ENCODE data around the gene NPAS3.

The NPAS3 gene

GRCh38 chr14:33404964-33405574 is 466.4 kb downstream of the NPAS3 start:
- DNase-seq (no peak), ATAC-seq (replicated peaks) (no peak)
- Mint-ChIP-seq H3K4me3 (no peak overlapping the region), H3K4me1 (ENCODE audit: low read depth in 2 of 2) (no peaks in the 10 kb centered on the region), H3K27me3 (no peaks in the 10 kb centered on the region), H3K36me3 (ENCODE audit: insufficient read depth) (no peaks in the 10 kb centered on the region), H3K27ac (no peak overlapping the region), H3K9me3 (peaks cover 0 to 7% of the 10 kb centered on the region in 2 donors)

GRCh38 chr14:33406766-33407165 is 468.1 kb downstream of the NPAS3 start:
- H3K4me3 Mint-ChIP-seq, result no peak overlapping the region
- no peaks in the 10 kb centered on the region for H3K27me3 Mint-ChIP-seq
- peaks cover 2 to 7% of the 10 kb centered on the region in 2 donors for H3K9me3 Mint-ChIP-seq
- no peaks in the 10 kb centered on the region for H3K36me3 Mint-ChIP-seq (ENCODE audit: insufficient read depth)
- H3K4me1 Mint-ChIP-seq (ENCODE audit: low read depth in 2 of 2), result no peaks in the 10 kb centered on the region
- H3K27ac Mint-ChIP-seq, result no peak overlapping the region
- no peak for DNase-seq
- no peak for ATAC-seq (replicated peaks)

GRCh38 chr14:33408291-33408690 is 469.6 kb downstream of the NPAS3 start:
- Mint-ChIP-seq H3K9me3 (peaks cover 2 to 7% of the 10 kb centered on the region in 2 donors), H3K4me1 (ENCODE audit: low read depth in 2 of 2) (no peaks in the 10 kb centered on the region), H3K36me3 (ENCODE audit: insufficient read depth) (no peaks in the 10 kb centered on the region), H3K27me3 (no peaks in the 10 kb centered on the region), H3K27ac (no peak overlapping the region), H3K4me3 (no peak overlapping the region)
- DNase-seq (no peak), ATAC-seq (replicated peaks) (no peak)

DNA sequence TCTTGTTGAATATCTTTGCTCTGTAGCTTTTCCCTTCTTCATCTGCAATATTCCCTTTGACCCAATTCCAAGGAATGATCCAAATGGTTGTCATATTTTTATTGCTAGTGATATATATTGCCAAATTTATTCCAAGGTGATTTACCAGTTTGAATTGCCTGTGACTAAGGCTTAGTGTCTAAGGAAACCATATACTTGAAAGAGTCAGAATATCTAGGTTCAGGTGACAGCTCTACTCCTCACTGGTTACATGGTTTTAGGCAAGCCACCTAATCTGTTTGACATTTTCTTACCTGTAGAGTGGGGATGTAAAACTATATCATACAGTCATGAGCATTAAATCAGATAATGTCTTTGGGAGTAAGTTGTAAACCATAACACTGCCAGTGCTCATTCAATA is 473.8 kb downstream of the NPAS3 start:
- no peak overlapping the region for H3K4me3 Mint-ChIP-seq
- peaks cover 0 to 2% of the 10 kb centered on the region in 2 donors for H3K9me3 Mint-ChIP-seq
- no peaks in the 10 kb centered on the region for H3K4me1 Mint-ChIP-seq (ENCODE audit: low read depth in 2 of 2)
- no peaks in the 10 kb centered on the region for H3K36me3 Mint-ChIP-seq (ENCODE audit: insufficient read depth)
- DNase-seq, result no peak
- no peak for ATAC-seq (replicated peaks)
- H3K27ac Mint-ChIP-seq, result no peak overlapping the region
- H3K27me3 Mint-ChIP-seq, result no peaks in the 10 kb centered on the region

GRCh38 chr14:33413381-33413780 is 474.7 kb downstream of the NPAS3 start:
- no peak overlapping the region for H3K4me3 Mint-ChIP-seq
- no peak for ATAC-seq (replicated peaks)

DNA sequence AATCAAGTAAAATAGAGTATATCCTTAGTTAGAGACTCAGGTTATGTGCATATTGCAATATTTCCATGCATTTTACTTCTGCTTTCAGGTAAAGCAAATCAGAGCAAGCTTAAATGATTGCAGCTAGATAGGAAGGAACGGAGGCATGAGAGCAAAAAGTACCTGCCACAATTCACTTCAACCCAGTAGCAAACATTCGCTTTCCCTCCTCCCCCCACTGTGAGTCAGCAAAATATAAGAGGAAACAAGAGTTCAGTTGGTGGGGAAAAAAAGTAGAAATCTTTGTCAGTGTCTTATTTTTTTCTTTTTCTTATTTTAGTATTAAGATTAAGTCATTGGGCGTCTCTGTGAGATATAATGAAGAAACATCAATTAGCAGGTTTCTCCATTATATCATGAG is 475.4 kb downstream of the NPAS3 start:
- Mint-ChIP-seq H3K4me3 (no peak overlapping the region), H3K9me3 (peaks cover 0 to 2% of the 10 kb centered on the region in 2 donors), H3K27me3 (no peaks in the 10 kb centered on the region), H3K4me1 (ENCODE audit: low read depth in 2 of 2) (no peaks in the 10 kb centered on the region), H3K27ac (no peak overlapping the region), H3K36me3 (ENCODE audit: insufficient read depth) (no peaks in the 10 kb centered on the region)
- ATAC-seq (replicated peaks) (no peak), DNase-seq (no peak)

More at GRCh38 chr14:33413381-33413780, 474.7 kb downstream of the NPAS3 start:
- no peak overlapping the region for H3K27ac Mint-ChIP-seq
- H3K9me3 Mint-ChIP-seq, result peaks cover 0 to 2% of the 10 kb centered on the region in 2 donors
- no peaks in the 10 kb centered on the region for H3K27me3 Mint-ChIP-seq
- H3K36me3 Mint-ChIP-seq (ENCODE audit: insufficient read depth), result no peaks in the 10 kb centered on the region
- DNase-seq, result no peak
- H3K4me1 Mint-ChIP-seq (ENCODE audit: low read depth in 2 of 2), result no peaks in the 10 kb centered on the region

DNA sequence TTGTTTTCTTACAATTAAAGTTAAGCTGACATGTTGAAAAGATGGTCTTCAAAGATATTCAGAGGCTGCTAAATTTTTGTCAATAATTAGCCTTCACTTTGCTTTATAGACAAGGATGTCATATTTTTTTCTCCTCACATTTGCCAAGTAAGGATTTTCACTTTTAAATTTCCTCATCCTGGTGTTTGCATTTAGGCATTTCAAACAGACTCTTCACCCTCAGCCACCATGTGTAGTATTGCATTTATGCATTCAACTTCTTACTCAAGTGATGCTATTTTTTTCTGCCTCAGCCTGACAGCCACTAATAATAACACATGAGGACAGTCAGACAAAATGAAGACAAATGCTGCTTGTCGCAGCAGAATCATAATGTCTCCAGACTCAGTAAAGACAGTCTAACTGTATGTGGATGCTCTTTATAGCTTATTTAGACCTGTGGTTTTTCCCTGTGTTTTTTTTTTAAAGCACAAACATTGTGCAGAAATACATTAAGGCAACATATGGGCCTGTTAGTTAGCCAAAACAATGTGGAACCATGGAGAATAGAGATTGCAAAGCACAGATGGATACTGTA is 481.5 kb downstream of the NPAS3 start:
- ATAC-seq (replicated peaks) (no peak), DNase-seq (no peak)
- Mint-ChIP-seq H3K4me3 (no peak overlapping the region), H3K4me1 (ENCODE audit: low read depth in 2 of 2) (no peaks in the 10 kb centered on the region), H3K27me3 (no peaks in the 10 kb centered on the region), H3K9me3 (peaks cover 0 to 3% of the 10 kb centered on the region in 2 donors), H3K36me3 (ENCODE audit: insufficient read depth) (no peaks in the 10 kb centered on the region), H3K27ac (no peak overlapping the region)

- Mint-ChIP-seq H3K36me3 (ENCODE audit: insufficient read depth) (no peaks in the 10 kb centered on the region), H3K9me3 (peaks cover 4 to 8% of the 10 kb centered on the region in 2 donors), H3K4me1 (ENCODE audit: low read depth in 2 of 2) (no peaks in the 10 kb centered on the region), H3K27ac (no peak overlapping the region), H3K27me3 (no peaks in the 10 kb centered on the region), H3K4me3 (no peak overlapping the region)
- DNase-seq (no peak), ATAC-seq (replicated peaks) (no peak)
These were observed 491.8 kb downstream of the NPAS3 start for GRCh38 chr14:33430414-33431035.

DNA sequence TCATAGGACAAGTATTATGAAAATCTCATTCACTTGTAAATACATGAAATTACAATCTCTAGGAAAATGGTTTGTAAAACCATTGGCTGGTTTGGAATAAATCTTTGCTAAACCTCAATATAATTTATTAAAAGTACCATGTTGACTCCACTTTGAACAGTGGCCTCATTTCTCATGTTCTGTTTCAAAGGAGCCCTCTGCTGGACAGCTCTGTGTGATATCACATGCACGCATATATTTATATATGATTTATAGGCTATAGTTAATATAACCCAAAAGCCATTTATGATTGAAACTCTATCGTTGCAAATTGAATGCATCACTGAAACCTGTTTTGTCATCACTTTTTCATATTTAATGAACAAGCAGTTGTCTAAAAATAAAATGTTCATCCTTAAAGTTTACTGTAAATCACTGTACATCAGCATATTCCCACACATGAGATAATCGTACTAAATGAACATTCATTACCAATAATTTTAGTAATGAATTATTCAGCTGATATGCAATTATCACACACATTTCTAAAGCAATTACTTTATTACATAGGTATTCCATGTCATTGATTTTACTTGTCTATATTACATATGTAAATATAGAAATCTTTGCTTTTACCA is 493.8 kb downstream of the NPAS3 start:
- Mint-ChIP-seq H3K9me3 (peaks cover 4 to 8% of the 10 kb centered on the region in 2 donors), H3K27me3 (no peaks in the 10 kb centered on the region), H3K4me1 (ENCODE audit: low read depth in 2 of 2) (no peaks in the 10 kb centered on the region), H3K27ac (no peak overlapping the region), H3K36me3 (ENCODE audit: insufficient read depth) (no peaks in the 10 kb centered on the region), H3K4me3 (no peak overlapping the region)
- ATAC-seq (replicated peaks), result no peak
- DNase-seq, result no peak

DNA sequence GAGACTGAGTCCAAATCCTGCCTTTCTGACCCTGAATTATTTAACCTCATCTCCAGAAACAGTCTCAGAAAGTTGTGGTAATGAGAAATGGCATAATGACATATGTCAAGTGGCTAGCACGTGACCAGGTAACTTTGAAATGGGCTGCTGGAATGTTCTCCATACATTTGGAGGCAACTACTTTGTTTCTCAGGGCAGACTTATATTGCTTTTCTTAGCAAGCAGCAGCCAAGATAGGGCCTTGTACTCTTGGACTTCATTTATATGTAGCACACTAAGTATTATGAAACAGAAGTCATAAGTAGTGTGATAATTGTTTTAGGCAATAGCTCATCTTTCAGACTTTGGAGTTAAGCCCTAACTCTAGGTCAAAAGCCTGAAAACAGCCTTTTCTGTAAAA is 494.7 kb downstream of the NPAS3 start:
- Mint-ChIP-seq H3K27me3 (no peaks in the 10 kb centered on the region), H3K4me3 (no peak overlapping the region), H3K36me3 (ENCODE audit: insufficient read depth) (no peaks in the 10 kb centered on the region), H3K9me3 (peaks cover 7 to 8% of the 10 kb centered on the region in 2 donors), H3K4me1 (ENCODE audit: low read depth in 2 of 2) (no peaks in the 10 kb centered on the region), H3K27ac (no peak overlapping the region)
- DNase-seq (no peak), ATAC-seq (replicated peaks) (no peak)

DNA sequence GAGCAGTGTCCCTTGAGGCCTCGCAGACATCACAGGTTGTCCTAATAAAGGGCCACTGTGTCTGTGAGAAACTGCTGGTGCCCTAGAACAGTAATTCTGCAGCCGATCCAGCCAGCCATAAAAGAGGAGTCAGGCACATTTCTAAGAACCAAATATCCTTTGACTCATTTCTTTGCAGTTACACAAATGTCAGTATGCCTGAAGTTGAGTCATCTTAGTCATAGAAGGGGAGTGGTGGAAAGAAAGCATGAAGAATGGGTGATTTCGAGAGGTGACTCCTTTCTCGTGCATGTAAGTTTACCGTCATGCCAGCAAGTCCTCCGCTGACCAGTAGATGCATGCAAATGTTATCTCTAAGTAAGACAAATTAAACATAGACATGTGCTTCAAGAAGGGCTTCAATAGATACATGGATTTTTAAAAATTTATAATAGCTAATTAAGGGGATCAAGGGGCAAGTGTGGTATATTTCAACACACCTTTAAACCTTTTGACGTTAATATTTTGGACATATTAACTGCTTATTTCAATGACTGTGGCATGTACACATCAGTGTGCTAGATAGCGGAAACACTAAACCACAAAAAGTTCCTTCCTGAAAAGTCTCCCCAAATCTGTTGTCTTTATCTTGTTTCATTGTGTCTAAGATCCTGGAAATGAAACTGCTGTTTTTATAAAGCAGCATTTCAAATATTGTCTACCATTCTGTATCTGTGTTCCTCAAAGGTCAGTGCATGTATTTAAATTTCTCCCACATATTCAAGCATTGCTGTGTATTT is 497.4 kb downstream of the NPAS3 start:
- DNase-seq (no peak), ATAC-seq (replicated peaks) (no peak)
- Mint-ChIP-seq H3K27me3 (no peaks in the 10 kb centered on the region), H3K27ac (no peak overlapping the region), H3K4me1 (ENCODE audit: low read depth in 2 of 2) (no peaks in the 10 kb centered on the region), H3K9me3 (peaks cover 0 to 2% of the 10 kb centered on the region in 2 donors), H3K4me3 (no peak overlapping the region), H3K36me3 (ENCODE audit: insufficient read depth) (no peaks in the 10 kb centered on the region)

DNA sequence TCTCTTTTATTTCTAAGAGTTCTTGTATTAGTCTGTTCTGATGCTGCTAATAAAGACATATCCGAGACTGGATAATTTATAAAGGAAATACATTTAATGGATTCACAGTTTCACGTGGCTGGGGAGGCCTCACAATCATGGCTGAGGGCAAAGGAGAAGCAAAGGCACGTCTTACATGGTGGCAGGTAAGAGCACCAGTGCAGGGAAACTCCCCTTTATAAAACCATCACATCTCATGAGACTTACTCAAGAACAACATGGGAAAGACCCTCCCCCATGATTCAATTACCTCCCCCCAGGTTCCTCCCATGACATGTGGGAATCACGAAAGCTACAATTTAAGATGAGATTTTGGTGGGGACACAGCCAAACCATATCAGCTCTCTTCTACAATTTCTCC is 503.0 kb downstream of the NPAS3 start:
- Mint-ChIP-seq H3K27ac (no peak overlapping the region), H3K9me3 (peaks cover 0 to 4% of the 10 kb centered on the region in 2 donors), H3K27me3 (no peaks in the 10 kb centered on the region), H3K4me3 (no peak overlapping the region), H3K4me1 (ENCODE audit: low read depth in 2 of 2) (no peaks in the 10 kb centered on the region), H3K36me3 (ENCODE audit: insufficient read depth) (no peaks in the 10 kb centered on the region)
- DNase-seq (no peak), ATAC-seq (replicated peaks) (no peak)

DNA sequence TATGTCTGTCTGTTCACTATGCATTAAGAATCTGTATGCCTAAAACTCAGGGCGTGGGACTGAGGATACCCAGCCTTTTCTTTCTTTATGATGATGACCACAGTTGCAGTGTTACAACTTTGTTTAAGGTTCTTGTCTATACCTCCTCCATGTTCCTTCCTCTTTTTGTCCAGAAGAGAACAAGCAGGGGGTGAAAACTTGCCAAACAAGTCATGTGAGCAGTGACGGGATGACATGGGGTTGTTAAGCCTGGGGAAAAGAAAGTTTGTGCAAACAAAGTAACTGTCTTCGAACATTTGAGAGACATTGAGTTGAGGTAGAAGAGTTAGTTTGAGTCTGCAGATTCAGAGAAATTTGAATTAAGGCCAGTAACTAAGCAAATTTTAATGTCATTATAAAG is 505.5 kb downstream of the NPAS3 start:
- H3K36me3 Mint-ChIP-seq (ENCODE audit: insufficient read depth), result no peaks in the 10 kb centered on the region
- H3K27me3 Mint-ChIP-seq, result no peaks in the 10 kb centered on the region
- peaks cover 0 to 1% of the 10 kb centered on the region in 2 donors for H3K9me3 Mint-ChIP-seq
- ATAC-seq (replicated peaks) (no peak), DNase-seq (no peak)
- no peak overlapping the region for H3K4me3 Mint-ChIP-seq
- H3K4me1 Mint-ChIP-seq (ENCODE audit: low read depth in 2 of 2), result no peaks in the 10 kb centered on the region
- H3K27ac Mint-ChIP-seq, result no peak overlapping the region
